GM21786 (cell line): ENCODE measurements around the gene LAG3.

Experiments
- ATAC-seq: cut with Tn5 transposase; IDR thresholded peaks from one replicate; pipeline ENCODE4 v1.9.1; 2021; ENCODE audit not compliant: unreplicated experiment

Gene LAG3

GRCh38 chr12:6771091-6771495, 1.2 kb upstream of the LAG3 start:
- ATAC-seq = no peak

- no peak for ATAC-seq
Observed at GRCh38 chr12:6771509-6772330, 600 bp upstream of the LAG3 start.

- no peak for ATAC-seq
Observed at GRCh38 chr12:6772726-6773589, 638 bp downstream of the LAG3 start.

GRCh38 chr12:6773590-6774351, 1.5 kb downstream of the LAG3 start:
- no peak for ATAC-seq

GRCh38 chr12:6774499-6775062, 2.3 kb downstream of the LAG3 start:
- no peak for ATAC-seq

- ATAC-seq = no peak
Observed at GRCh38 chr12:6775185-6776174, 3.2 kb downstream of the LAG3 start.

GRCh38 chr12:6777386-6777785, 5.1 kb downstream of the LAG3 start:
- ATAC-seq = no peak

GRCh38 chr12:6778217-6778573, 5.9 kb downstream of the LAG3 start:
- no peak for ATAC-seq

- peak; percentile 79 for ATAC-seq
Observed at GRCh38 chr12:6778574-6779550, 6.5 kb downstream of the LAG3 start.

GRCh38 chr12:6779708-6780432, 7.5 kb downstream of the LAG3 start:
- no peak for ATAC-seq

- ATAC-seq = no peak
Observed at GRCh38 chr12:6780573-6780972, 8.3 kb downstream of the LAG3 start.

- ATAC-seq = no peak
Observed at GRCh38 chr12:6782119-6782518, 9.8 kb downstream of the LAG3 start.

GRCh38 chr12:6782850-6783566, 10.7 kb downstream of the LAG3 start:
- no peak for ATAC-seq

GRCh38 chr12:6783828-6784227, 11.5 kb downstream of the LAG3 start:
- ATAC-seq = no peak

GRCh38 chr12:6784296-6784695, 12.0 kb downstream of the LAG3 start:
- ATAC-seq = no peak

- no peak for ATAC-seq
Observed at GRCh38 chr12:6784761-6785160, 12.4 kb downstream of the LAG3 start.

GRCh38 chr12:6786416-6787094, 14.2 kb downstream of the LAG3 start:
- no peak for ATAC-seq
